HUES6 (cell line): ENCODE data around the gene DCLK1.

Experiments used
- H3K27ac ChIP-seq: 2 replicates; pipeline ENCODE4 v1.7.0; 2013; ENCODE audit warnings: low read depth, mild to moderate bottlenecking, low read length, inconsistent platforms
- H3K27me3 ChIP-seq: 2 replicates; pipeline ENCODE4 v1.6.1; 2013; ENCODE audit warnings: low read length; ENCODE audit not compliant: control insufficient read depth, insufficient read depth
- H3K36me3 ChIP-seq: 2 replicates; pipeline ENCODE4 v1.6.1; 2013; ENCODE audit warnings: low read length; ENCODE audit not compliant: control insufficient read depth, insufficient read depth
- H3K4me1 ChIP-seq: 2 replicates; pipeline ENCODE4 v1.6.1; 2013; ENCODE audit warnings: low read length; ENCODE audit not compliant: control insufficient read depth, insufficient read depth
- H3K4me3 ChIP-seq: 2 replicates; pipeline ENCODE4 v1.5.1; 2013; ENCODE audit warnings: low read depth, low read length
- H3K9ac ChIP-seq: one replicate; pipeline ENCODE4 v1.6.1; 2013; ENCODE audit warnings: mild to moderate bottlenecking, low read length
- H3K9me3 ChIP-seq: 2 replicates; pipeline ENCODE4 v1.6.1; 2013; ENCODE audit warnings: low read depth, low read length; ENCODE audit not compliant: control insufficient read depth, insufficient read depth

The DCLK1 gene

DNA sequence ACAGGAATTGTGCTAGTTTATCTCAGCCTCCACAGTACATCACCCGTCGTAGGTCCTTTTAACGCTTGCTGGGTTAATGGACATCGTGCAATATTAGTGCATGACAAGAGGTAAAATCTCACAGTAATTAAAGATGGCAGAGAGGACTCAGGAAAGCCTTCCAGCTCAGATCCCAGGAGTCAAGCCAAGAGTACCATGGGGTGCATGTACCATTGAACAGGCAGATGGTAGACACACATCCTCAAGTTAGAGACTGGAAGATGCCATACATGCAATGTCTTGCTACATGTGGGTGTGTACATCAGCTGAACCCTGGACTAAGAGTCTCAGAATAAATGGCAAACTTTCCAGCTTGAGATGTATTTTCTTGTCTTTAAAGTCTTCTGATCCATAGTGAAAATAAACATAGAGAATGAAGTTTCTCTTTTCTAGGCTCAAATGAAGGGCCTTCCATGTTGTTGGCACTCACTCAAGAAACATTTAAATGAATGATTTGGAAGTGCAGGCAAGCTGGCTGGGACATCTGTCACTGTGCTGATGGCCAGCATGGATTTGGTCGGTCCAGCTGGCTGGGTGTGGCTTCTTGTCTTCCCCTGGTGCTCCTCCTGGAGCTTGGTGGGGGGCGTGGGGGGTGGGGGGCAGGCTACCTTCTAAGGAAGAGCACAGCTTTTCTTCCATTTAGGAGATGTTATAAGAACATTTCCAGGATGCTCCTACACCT, 363.8 kb downstream of the DCLK1 start:
- H3K9ac ChIP-seq = no peak overlapping the region
- H3K36me3 ChIP-seq = no peaks in the 10 kb centered on the region
- peaks cover 3% of the 10 kb centered on the region; the same call in 1 of the 2 replicates for H3K9me3 ChIP-seq
- no peak overlapping the region for H3K27ac ChIP-seq
- no peak overlapping the region for H3K4me3 ChIP-seq
- H3K4me1 ChIP-seq = peaks cover 11% of the 10 kb centered on the region
- H3K27me3 ChIP-seq = no peaks in the 10 kb centered on the region

DNA sequence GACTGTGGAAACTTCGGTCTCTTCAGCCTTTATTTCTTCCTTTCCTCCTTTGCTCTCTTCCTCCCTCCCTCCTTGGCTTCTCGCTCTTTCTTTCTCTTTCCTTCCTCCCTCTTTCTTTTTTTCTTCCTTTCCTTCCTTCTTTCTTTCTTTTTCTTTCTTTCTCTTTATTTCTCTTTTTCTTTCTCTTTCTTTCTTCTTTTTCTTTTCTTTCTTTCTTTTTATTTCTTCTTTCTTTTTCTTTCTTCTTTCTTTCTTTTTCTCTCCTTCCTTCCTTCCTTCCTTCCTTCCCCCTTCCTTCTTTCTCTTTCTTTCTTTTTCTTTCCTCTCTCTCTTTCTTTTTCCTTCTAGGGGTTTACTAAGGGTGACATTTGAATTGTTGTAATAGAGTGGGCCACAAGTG, 364.5 kb downstream of the DCLK1 start:
- H3K9ac ChIP-seq = no peak overlapping the region
- no peak overlapping the region for H3K27ac ChIP-seq
- H3K4me3 ChIP-seq = no peak overlapping the region
- H3K4me1 ChIP-seq = peaks cover 7% of the 10 kb centered on the region; the same call in 1 of the 2 replicates
- H3K27me3 ChIP-seq = no peaks in the 10 kb centered on the region
- no peaks in the 10 kb centered on the region for H3K36me3 ChIP-seq
- H3K9me3 ChIP-seq = peaks cover 11% of the 10 kb centered on the region; the same call in 1 of the 2 replicates

DNA sequence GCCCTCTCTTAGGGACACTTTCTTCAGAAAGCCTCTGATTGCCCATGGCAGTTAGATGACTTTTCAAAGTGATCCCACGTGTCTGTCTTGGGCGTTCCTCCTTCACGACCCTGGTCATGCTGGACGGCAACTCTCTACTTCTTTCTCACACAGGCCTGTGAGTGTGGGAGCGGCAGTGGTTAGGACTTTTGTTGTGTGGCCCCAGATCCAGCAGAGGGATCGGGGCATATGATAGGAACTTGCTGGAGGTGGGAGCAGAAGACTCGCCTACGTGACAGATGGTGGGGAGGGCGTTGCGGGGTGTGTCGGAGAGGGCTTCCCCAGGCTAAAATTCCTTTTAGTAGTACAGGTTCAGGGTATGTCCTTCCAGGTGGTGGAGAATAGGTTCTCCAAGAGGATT, 365.2 kb downstream of the DCLK1 start:
- H3K27me3 ChIP-seq = no peaks in the 10 kb centered on the region

DNA sequence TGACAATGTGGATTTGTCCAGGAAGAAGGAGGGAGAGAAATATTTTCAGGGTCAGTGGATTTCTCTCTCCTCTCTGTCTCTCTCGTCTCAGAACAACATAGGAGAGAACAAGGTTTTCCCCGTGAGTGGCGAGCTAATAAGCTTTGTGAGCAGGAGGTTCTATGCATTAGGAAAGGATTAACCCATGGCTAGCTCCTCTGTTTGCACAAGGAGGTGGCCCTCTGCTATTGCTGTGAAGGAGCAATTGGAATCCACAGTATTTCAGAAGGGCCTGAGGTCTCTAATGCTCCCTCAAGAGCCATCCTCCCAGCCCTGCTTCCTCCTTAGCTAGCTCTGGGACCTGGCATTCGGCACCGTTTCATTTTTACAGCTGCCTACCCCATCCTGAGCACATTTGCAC, 365.8 kb downstream of the DCLK1 start:
- Histone ChIP-seq H3K27ac (no peak overlapping the region), H3K4me3 (no peak overlapping the region), H3K4me1 (peaks cover 7% of the 10 kb centered on the region; the same call in 1 of the 2 replicates), H3K9me3 (peaks cover 15% of the 10 kb centered on the region; the same call in 1 of the 2 replicates), H3K27me3 (no peaks in the 10 kb centered on the region), H3K9ac (no peak overlapping the region), H3K36me3 (no peaks in the 10 kb centered on the region)

More for the DNA sequence above, 365.2 kb downstream of the DCLK1 start:
- Histone ChIP-seq H3K36me3 (no peaks in the 10 kb centered on the region), H3K4me3 (no peak overlapping the region), H3K9me3 (peaks cover 15% of the 10 kb centered on the region; the same call in 1 of the 2 replicates), H3K4me1 (peaks cover 7% of the 10 kb centered on the region; the same call in 1 of the 2 replicates), H3K27ac (no peak overlapping the region), H3K9ac (no peak overlapping the region)

DNA sequence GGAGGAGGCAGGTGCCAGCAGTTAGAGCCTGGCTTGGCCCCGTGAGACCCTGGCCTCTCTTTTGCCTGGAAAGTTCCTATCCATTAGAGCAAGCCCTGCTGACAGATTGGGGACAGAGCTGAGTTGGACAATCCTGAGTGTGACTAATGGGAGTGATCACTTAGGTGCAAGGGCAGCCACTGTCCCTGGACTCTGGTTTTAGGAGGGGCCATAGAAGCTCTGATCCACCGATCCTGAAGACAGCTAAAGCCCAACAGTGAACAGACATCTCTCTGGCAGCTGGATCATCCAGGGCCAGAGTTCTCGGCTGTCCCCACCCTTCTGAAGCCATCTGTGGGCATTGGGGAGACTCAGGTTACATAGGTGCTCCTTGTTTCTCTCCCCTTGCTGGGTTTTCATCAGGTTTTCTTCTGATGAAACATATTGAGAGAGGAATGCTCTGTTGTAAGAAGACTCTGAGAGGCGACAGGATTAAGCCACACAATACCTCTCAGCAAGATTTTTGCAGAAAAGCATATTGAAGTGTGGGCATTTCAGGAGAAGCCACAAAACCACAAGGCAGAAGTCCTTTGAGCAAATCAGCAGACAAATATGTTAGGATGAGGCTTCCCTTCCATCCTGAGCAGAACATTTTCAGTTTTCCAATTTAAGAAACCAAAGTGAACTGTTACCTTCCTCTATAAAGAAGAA, 366.7 kb downstream of the DCLK1 start:
- Histone ChIP-seq H3K27ac (no peak overlapping the region), H3K4me1 (0 out of 2 replicates have a peak, but pooled peaks cover 4% of the 10 kb centered on the region)

DNA sequence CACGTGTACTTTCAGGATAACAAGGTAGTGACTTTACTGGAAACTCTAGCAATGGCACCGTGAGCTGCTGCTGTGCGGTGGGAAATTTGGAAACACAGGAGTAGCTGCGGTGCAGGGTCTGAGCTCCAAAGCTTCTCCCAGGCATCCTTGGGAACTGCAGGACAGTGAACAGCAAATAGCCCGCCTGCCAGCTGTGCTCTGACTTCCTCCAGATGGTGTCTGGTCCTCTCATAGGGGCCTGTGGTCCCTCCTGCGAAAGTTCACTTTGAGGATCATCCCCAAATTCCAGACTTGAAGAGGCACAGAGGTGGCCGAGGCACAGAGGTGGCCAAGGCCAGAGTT, 367.4 kb downstream of the DCLK1 start:
- H3K27me3 ChIP-seq = no peaks in the 10 kb centered on the region
- H3K9ac ChIP-seq = no peak overlapping the region
- H3K9me3 ChIP-seq = peaks cover 15% of the 10 kb centered on the region; the same call in 1 of the 2 replicates
- 0 out of 2 replicates have a peak, but pooled peaks cover 4% of the 10 kb centered on the region for H3K4me1 ChIP-seq
- H3K36me3 ChIP-seq = no peaks in the 10 kb centered on the region
- H3K27ac ChIP-seq = no peak overlapping the region
- H3K4me3 ChIP-seq = no peak overlapping the region

More for the DNA sequence above, 366.7 kb downstream of the DCLK1 start:
- no peak overlapping the region for H3K4me3 ChIP-seq
- peaks cover 15% of the 10 kb centered on the region; the same call in 1 of the 2 replicates for H3K9me3 ChIP-seq
- H3K27me3 ChIP-seq = no peaks in the 10 kb centered on the region
- no peaks in the 10 kb centered on the region for H3K36me3 ChIP-seq
- no peak overlapping the region for H3K9ac ChIP-seq

DNA sequence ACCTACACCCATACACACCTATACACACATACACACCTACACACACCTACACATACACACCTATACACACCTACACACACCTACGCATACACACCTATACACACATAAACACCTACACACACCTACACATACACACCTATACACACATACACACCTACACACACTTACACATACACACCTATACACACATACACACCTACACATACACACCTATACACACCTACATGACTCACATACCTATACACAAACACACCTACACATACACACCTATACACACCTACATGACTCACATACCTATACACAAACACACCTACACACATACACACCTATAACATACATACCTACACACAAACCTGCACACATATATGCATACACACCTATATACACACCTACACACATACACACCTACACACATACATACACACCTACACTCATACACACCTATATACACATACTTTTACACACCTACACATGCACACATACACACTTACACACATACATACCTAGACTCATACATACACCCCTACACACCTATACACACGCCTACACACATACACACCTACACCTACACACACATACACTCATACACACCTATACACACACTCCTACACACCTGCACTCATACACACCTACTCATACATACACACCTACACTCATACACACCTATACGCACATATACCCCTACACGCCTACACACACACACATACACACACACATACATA, 368.0 kb downstream of the DCLK1 start:
- no peaks in the 10 kb centered on the region for H3K27me3 ChIP-seq
- H3K9me3 ChIP-seq = peaks cover 15% of the 10 kb centered on the region; the same call in 1 of the 2 replicates
- 0 out of 2 replicates have a peak, but pooled peaks cover 4% of the 10 kb centered on the region for H3K4me1 ChIP-seq
- no peak overlapping the region for H3K4me3 ChIP-seq
- H3K27ac ChIP-seq = no peak overlapping the region
- no peak overlapping the region for H3K9ac ChIP-seq
- H3K36me3 ChIP-seq = no peaks in the 10 kb centered on the region

DNA sequence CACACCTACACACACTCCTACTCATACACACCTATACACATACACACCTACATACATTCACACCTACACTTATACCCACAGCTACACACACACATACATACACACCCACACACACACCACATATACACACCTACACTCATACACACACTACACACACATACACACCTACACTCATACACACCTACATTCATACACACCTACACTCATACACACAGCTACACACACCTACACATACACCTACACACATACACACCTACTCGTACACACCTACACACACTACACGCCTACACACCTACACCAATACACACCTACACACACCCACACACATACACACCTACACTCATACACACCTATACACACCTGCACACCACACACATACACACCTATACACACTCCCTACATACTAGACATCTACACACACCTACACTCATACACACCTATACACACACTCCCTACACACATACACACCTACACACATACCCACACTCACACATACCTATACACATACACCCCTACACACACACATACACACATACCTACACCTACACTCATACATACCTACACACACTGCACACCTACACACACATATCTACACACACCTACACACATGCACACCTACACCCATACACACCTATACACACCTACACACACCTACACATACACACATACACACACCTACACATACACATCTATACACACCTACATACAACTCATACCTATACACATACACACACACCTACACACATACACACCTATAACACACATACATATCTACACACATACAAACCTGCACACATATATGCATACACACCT, 369.5 kb downstream of the DCLK1 start:
- Histone ChIP-seq H3K4me1 (0 out of 2 replicates have a peak, but pooled peaks cover 4% of the 10 kb centered on the region), H3K36me3 (no peaks in the 10 kb centered on the region), H3K27ac (no peak overlapping the region), H3K9me3 (peaks cover 15% of the 10 kb centered on the region; the same call in 1 of the 2 replicates), H3K4me3 (no peak overlapping the region), H3K9ac (no peak overlapping the region), H3K27me3 (no peaks in the 10 kb centered on the region)

DNA sequence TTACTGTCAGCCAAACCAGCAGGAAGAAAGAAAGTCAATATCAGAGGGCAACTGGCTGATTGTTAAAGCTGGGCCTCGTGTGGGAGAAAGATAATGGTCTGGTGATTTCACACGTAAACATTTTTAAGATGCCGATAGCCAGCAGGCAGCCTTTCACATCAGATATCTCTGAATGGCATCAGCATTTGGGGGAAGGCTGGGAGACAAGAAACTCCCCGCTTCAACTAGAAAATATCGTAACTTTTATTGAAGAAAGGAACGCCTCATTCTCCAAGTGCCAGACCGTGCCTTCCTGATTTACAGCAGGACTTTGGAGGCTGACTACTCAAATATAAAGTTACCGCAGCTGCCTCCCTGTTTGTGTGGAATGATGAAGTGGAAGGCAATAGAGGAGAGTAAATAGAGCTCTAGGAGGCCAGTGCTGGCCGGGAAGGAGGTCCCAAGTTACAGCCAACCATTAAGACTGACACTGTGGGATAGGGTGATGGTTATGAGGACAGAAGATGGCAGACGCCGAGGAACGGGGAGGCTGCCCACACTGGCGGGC, 370.4 kb downstream of the DCLK1 start:
- H3K27ac ChIP-seq = no peak overlapping the region

DNA sequence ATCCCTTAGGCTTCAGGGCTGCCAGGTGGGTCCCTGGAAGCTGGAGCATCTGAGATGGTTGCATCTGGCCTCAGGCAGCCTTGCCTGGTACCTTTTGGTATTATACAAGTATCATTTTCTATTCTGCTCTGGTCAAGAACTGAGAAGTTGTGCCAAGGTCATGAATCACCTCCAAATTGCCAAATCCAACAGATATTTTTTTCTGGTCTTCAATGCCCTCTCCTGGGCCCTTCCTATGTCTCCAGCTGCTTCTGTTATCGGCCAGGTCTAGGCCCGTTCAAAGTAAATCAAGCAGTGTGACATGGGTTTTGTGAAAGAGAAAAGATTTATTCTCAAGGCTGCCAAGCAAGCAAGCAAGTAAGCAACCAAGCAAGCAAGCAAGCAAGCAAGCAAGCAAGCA, 383.6 kb downstream of the DCLK1 start:
- Histone ChIP-seq H3K9ac (no peak overlapping the region), H3K27ac (no peak overlapping the region), H3K9me3 (peaks cover 18% of the 10 kb centered on the region), H3K27me3 (no peaks in the 10 kb centered on the region), H3K36me3 (no peaks in the 10 kb centered on the region), H3K4me1 (no peaks in the 10 kb centered on the region), H3K4me3 (no peak overlapping the region)

More for the DNA sequence above, 370.4 kb downstream of the DCLK1 start:
- Histone ChIP-seq H3K9me3 (peaks cover 15% of the 10 kb centered on the region; the same call in 1 of the 2 replicates), H3K27me3 (no peaks in the 10 kb centered on the region), H3K4me3 (no peak overlapping the region), H3K4me1 (0 out of 2 replicates have a peak, but pooled peaks cover 6% of the 10 kb centered on the region), H3K36me3 (no peaks in the 10 kb centered on the region), H3K9ac (no peak overlapping the region)
